Keratinocyte (primary cell): ENCODE data around the gene SH3BP5. TPM values are rescaled to one million over a fixed set of nuclear protein-coding genes. Genes with fewer than 3 reads are reported as not detected.
"Not testable (repeated sequence)": the region's sequence is repeated elsewhere in the genome, so short reads cannot be mapped to it uniquely, and the experiment has no call there.

Experiments
- DNase-seq: peaks from one replicate; pipeline ENCODE4 v3.0.0-alpha.2; 2011; ENCODE audit warnings: low read depth, missing footprints, low spot score
- FAIRE-seq: peaks from 2 replicates; lab custom pipeline; 2011; peaks lifted over from hg19 to GRCh38; lab: Jason Lieb, UNC
- H2AFZ ChIP-seq: 2 replicates; pipeline ENCODE4 v1.6.0; 2012; ENCODE audit warnings: low read length, control low read depth, inconsistent platforms; ENCODE audit not compliant: control insufficient read depth
- H3K27ac ChIP-seq: 2 replicates; pipeline ENCODE4 v1.5.1; 2011; ENCODE audit warnings: low read length; ENCODE audit not compliant: control insufficient read depth, insufficient read depth
- H3K27me3 ChIP-seq: 3 replicates; pipeline ENCODE4 v1.6.0; 2011; ENCODE audit warnings: low read length; ENCODE audit not compliant: control insufficient read depth, insufficient read depth; ENCODE audit errors: extremely low read depth
- H3K36me3 ChIP-seq, 2 experiments: 2 replicates in 1 of 2; 3 replicates in 1 of 2; pipeline ENCODE4 v1.5.1; 2011; ENCODE audit warnings: low read length in 2 of 2, mild to moderate bottlenecking in 1 of 2; ENCODE audit not compliant: control insufficient read depth in 2 of 2, insufficient read depth in 2 of 2; ENCODE audit errors: extremely low read depth in 1 of 2
- H3K4me1 ChIP-seq: 3 replicates; pipeline ENCODE4 v1.5.1; 2011; ENCODE audit warnings: low read length; ENCODE audit not compliant: control insufficient read depth, insufficient read depth; ENCODE audit errors: extremely low read depth
- H3K4me2 ChIP-seq: 3 replicates; pipeline ENCODE4 v1.6.0; 2011; ENCODE audit warnings: low read depth, low read length; ENCODE audit not compliant: control insufficient read depth, insufficient read depth; ENCODE audit errors: extremely low read depth
- H3K4me3 ChIP-seq, 3 experiments: fragments of 200-600 bp in 1 of 3; sonication (generic) in 1 of 3; 2 replicates in 2 of 3; 3 replicates in 1 of 3; pipeline ENCODE4 v1.5.1; 2011 to 2016; ENCODE audit warnings: low read length in 3 of 3, mild to moderate bottlenecking in 3 of 3, control low read depth in 2 of 3, inconsistent platforms in 1 of 3, low read depth in 1 of 3, mixed read lengths in 1 of 3, mixed run types in 1 of 3, moderate library complexity in 1 of 3; ENCODE audit not compliant: control insufficient read depth in 2 of 3, insufficient read depth in 2 of 3; ENCODE audit errors: extremely low read depth in 1 of 3
- H3K79me2 ChIP-seq: 2 replicates; pipeline ENCODE4 v1.6.0; 2012; ENCODE audit warnings: low read length; ENCODE audit not compliant: control insufficient read depth, insufficient read depth
- H3K9ac ChIP-seq: 3 replicates; pipeline ENCODE4 v1.6.0; 2011; ENCODE audit warnings: low read length; ENCODE audit not compliant: control insufficient read depth, insufficient read depth; ENCODE audit errors: extremely low read depth
- H3K9me1 ChIP-seq: 3 replicates; pipeline ENCODE4 v1.6.0; 2011; ENCODE audit warnings: low read length; ENCODE audit not compliant: control insufficient read depth, insufficient read depth; ENCODE audit errors: extremely low read depth
- H3K9me3 ChIP-seq: 2 replicates; pipeline ENCODE4 v1.5.1; 2012; ENCODE audit warnings: low read depth, low read length; ENCODE audit not compliant: control insufficient read depth
- H4K20me1 ChIP-seq: 3 replicates; pipeline ENCODE4 v1.6.0; 2011; ENCODE audit warnings: low read length; ENCODE audit not compliant: control insufficient read depth, insufficient read depth; ENCODE audit errors: extremely low read depth
- CTCF ChIP-seq, 3 experiments: IDR thresholded peaks in 1 of 3; conservative IDR thresholded peaks in 1 of 3; optimal IDR thresholded peaks in 1 of 3; 2 replicates in 2 of 3; 3 replicates in 1 of 3; pipeline versions ENCODE3 to v1.5.1; 2011; ENCODE audit warnings: low read length in 3 of 3, mild to moderate bottlenecking in 3 of 3, moderate library complexity in 2 of 3, control low read depth in 1 of 3, inconsistent platforms in 1 of 3; ENCODE audit not compliant: insufficient read depth in 2 of 3; ENCODE audit errors: extremely low read depth in 1 of 3
- EZH2 ChIP-seq: IDR thresholded peaks from one replicate; pipeline ENCODE4 v1.6.1; 2012; ENCODE audit warnings: inconsistent platforms, mild to moderate bottlenecking, low read length, moderate library complexity
- dilution Hi-C: fragments of 300-500 bp; cut with MboI; formaldehyde crosslinking; loops from one replicate; pipeline ENCODE4 v1.7.0; 2020; ENCODE audit warnings: low sequenced_read_pairs; ENCODE audit not compliant: extremely low pct_ligation_motif_present
- polyA plus RNA-seq, 5 experiments: library from polyadenylated mRNA; depleted of rRNA in 3 of 5; stranded (reverse) in 3 of 5; stranded (forward) in 1 of 5; unstranded in 1 of 5; fragments of >200 nt; gene quantifications; 1 replicate in 1 of 5; 2 replicates in 3 of 5; 3 replicates in 1 of 5; pipeline versions ENCODE4 v1.2.1 to v1.2.3, GENCODE V29; 2011 to 2012; ENCODE audit warnings: missing spikeins in 2 of 5, low read depth in 1 of 5, low replicate concordance in 1 of 5

Gene SH3BP5
- polyA plus RNA-seq, 1 donor (not counting 4 experiments of a cell fraction or from before 2014, with no cell fraction given) = 13.4 TPM

GRCh38 chr3:15367059-15367458 is 34.7 kb upstream of the SH3BP5 start:
- Histone ChIP-seq H3K4me2 (no peak overlapping the region), H3K4me3 (no peak overlapping the region), H3K36me3 (no peaks in the 10 kb centered on the region), H2AFZ (no peak overlapping the region), H3K9me1 (no peaks in the 10 kb centered on the region), H3K9ac (no peak overlapping the region), H3K27ac (no peak overlapping the region), H3K9me3 (no peaks in the 10 kb centered on the region), H3K79me2 (no peaks in the 10 kb centered on the region), H3K4me1 (peaks cover 20% of the 10 kb centered on the region), H3K27me3 (no peaks in the 10 kb centered on the region), H4K20me1 (no peaks in the 10 kb centered on the region)
- no peak for DNase-seq
- TF ChIP-seq CTCF (optimal IDR thresholded peaks at IDR 0.05 in 1 of 3, IDR thresholded peaks at IDR 0.05 in 1 of 3, conservative IDR thresholded peaks at IDR 0.05 in 1 of 3; ENCODE audit: extremely low read depth in 1 of 3, insufficient read depth in 2 of 3, low read length in 3 of 3) (no peak), EZH2 (no peak)
- dilution Hi-C loops = no loop called here
- no peak for FAIRE-seq

GRCh38 chr3:15364078-15364477 is 31.7 kb upstream of the SH3BP5 start:
- FAIRE-seq, DNase-seq, H3K9me3 ChIP-seq, H3K27me3 ChIP-seq, H3K9me1 ChIP-seq, H3K4me3 ChIP-seq, H3K36me3 ChIP-seq, H4K20me1 ChIP-seq, H2AFZ ChIP-seq, H3K27ac ChIP-seq, dilution Hi-C loops, H3K9ac ChIP-seq, H3K79me2 ChIP-seq: not testable (repeated sequence)
- peaks cover 27% of the 10 kb centered on the region for H3K4me1 ChIP-seq
- H3K4me2 ChIP-seq = peak overlapping the region; percentile 17

- Histone ChIP-seq H3K79me2 (no peaks in the 10 kb centered on the region), H3K36me3 (no peaks in the 10 kb centered on the region), H3K4me1 (peaks cover 21% of the 10 kb centered on the region), H3K27me3 (no peaks in the 10 kb centered on the region), H3K4me2 (no peak overlapping the region), H3K27ac (no peak overlapping the region), H3K9me3 (no peaks in the 10 kb centered on the region), H3K9ac (no peak overlapping the region), H3K9me1 (no peaks in the 10 kb centered on the region), H4K20me1 (no peaks in the 10 kb centered on the region), H2AFZ (no peak overlapping the region), H3K4me3 (no peak overlapping the region)
- no peak for TF ChIP-seq CTCF (optimal IDR thresholded peaks at IDR 0.05 in 1 of 3, IDR thresholded peaks at IDR 0.05 in 1 of 3, conservative IDR thresholded peaks at IDR 0.05 in 1 of 3; ENCODE audit: extremely low read depth in 1 of 3, insufficient read depth in 2 of 3, low read length in 3 of 3)
- no peak for TF ChIP-seq EZH2
- FAIRE-seq = no peak
- dilution Hi-C loops = no loop called here
- DNase-seq = no peak
Measured at GRCh38 chr3:15361494-15362214, 29.3 kb upstream of the SH3BP5 start.
